ENCODE data around the gene VWA3B.
"Not testable (repeated sequence)": the region's sequence is repeated elsewhere in the genome, so short reads cannot be mapped to it uniquely, and the experiment has no call there.

Gene VWA3B

GRCh38 chr2:98102878-98103277, 15.9 kb downstream of the VWA3B start:
- Mint-ChIP-seq H3K36me3 (ENCODE audit: low read depth) (no peaks in the 10 kb centered on the region), H3K4me1 (ENCODE audit: low read depth) (no peaks in the 10 kb centered on the region), H3K9me3 (peaks cover 24% of the 10 kb centered on the region), H3K27me3 (ENCODE audit: low read depth) (peaks cover 6% of the 10 kb centered on the region), H3K4me3 (no peak overlapping the region), H3K27ac (no peak overlapping the region)

- peaks cover 21% of the 10 kb centered on the region for H3K27me3 Mint-ChIP-seq (ENCODE audit: low read depth)
- no peaks in the 10 kb centered on the region for H3K36me3 Mint-ChIP-seq (ENCODE audit: low read depth)
- H3K27ac Mint-ChIP-seq, result no peak overlapping the region
- H3K9me3 Mint-ChIP-seq, result peaks cover 24% of the 10 kb centered on the region
- no peaks in the 10 kb centered on the region for H3K4me1 Mint-ChIP-seq (ENCODE audit: low read depth)
- H3K4me3 Mint-ChIP-seq, result no peak overlapping the region
Measured at GRCh38 chr2:98108110-98108509, 21.1 kb downstream of the VWA3B start.

DNA sequence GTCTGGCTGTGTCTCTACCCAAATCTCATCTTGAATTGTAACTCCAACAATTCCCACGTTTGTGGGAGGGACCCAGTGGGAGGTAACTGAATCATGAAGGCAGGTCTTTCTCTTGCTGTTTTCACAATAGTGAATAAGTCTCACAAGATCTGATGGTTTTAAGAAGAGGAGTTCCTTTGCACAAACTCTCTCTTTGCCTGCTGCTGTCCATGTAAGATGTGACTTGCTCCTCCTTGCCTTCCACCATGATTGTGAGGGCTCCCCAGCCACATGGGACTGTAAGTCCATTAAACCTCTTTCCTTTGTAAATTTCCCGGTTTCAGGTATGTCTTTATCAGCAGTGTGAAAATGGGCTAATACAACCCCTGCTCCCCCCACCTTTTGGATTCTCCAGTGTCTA, 23.8 kb downstream of the VWA3B start:
- H3K27me3 Mint-ChIP-seq (ENCODE audit: low read depth), result peaks cover 33% of the 10 kb centered on the region
- no peaks in the 10 kb centered on the region for H3K4me1 Mint-ChIP-seq (ENCODE audit: low read depth)
- H3K36me3 Mint-ChIP-seq (ENCODE audit: low read depth), result no peaks in the 10 kb centered on the region
- H3K9me3 Mint-ChIP-seq, result peaks cover 15% of the 10 kb centered on the region
- no peak overlapping the region for H3K27ac Mint-ChIP-seq
- H3K4me3 Mint-ChIP-seq, result no peak overlapping the region

DNA sequence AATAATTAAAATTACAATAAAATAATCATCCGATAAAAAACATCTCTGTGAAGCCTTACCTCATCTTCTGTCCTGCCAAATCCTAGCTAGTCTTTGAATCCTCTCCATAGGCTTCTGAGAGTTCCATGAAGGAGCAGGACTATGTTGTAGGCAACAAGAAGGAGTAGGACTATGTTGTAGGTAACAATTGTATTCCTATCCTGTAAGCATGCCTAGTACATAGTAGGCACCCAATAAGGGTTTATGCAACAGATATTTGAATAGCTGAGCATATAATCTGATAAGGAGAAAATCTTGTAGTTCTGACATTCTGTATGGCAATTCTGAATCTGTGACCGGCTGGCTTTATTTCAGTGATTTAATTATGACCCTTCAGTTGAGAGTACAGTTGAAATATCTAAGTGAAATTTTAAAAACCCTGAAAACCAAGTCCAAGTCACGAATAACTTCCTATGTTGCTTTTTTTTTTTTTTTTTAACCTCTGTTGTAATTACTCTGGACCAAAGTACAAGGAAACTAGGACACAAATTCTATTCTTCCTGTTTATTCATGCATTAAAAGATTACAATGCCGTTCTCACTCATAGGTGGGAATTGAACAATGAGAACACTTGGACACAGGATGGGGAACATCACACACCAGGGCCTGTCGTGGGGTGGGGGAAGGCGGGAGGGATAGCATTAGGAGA, 27.8 kb downstream of the VWA3B start:
- Mint-ChIP-seq H3K27me3 (ENCODE audit: low read depth) (peaks cover 38% of the 10 kb centered on the region), H3K4me3 (no peak overlapping the region)

GRCh38 chr2:98118161-98118560, 31.2 kb downstream of the VWA3B start:
- H3K4me1 Mint-ChIP-seq (ENCODE audit: low read depth), result peaks cover under 1% of the 10 kb centered on the region
- no peaks in the 10 kb centered on the region for H3K36me3 Mint-ChIP-seq (ENCODE audit: low read depth)
- peaks cover 24% of the 10 kb centered on the region for H3K27me3 Mint-ChIP-seq (ENCODE audit: low read depth)
- H3K9me3 Mint-ChIP-seq, result peaks cover 4% of the 10 kb centered on the region
- no peak overlapping the region for H3K27ac Mint-ChIP-seq
- H3K4me3 Mint-ChIP-seq, result no peak overlapping the region

More for the DNA sequence above, 27.8 kb downstream of the VWA3B start:
- H3K27ac Mint-ChIP-seq, result no peak overlapping the region
- H3K9me3 Mint-ChIP-seq, result peaks cover 15% of the 10 kb centered on the region
- no peaks in the 10 kb centered on the region for H3K4me1 Mint-ChIP-seq (ENCODE audit: low read depth)
- no peaks in the 10 kb centered on the region for H3K36me3 Mint-ChIP-seq (ENCODE audit: low read depth)

GRCh38 chr2:98118852-98119251, 31.9 kb downstream of the VWA3B start:
- Mint-ChIP-seq H3K9me3 (peaks cover under 1% of the 10 kb centered on the region), H3K27ac (no peak overlapping the region), H3K4me3 (no peak overlapping the region), H3K4me1 (ENCODE audit: low read depth) (peaks cover 4% of the 10 kb centered on the region), H3K36me3 (ENCODE audit: low read depth) (no peaks in the 10 kb centered on the region), H3K27me3 (ENCODE audit: low read depth) (peaks cover 22% of the 10 kb centered on the region)

GRCh38 chr2:98121149-98121548, 34.2 kb downstream of the VWA3B start:
- peaks cover 20% of the 10 kb centered on the region for H3K27me3 Mint-ChIP-seq (ENCODE audit: low read depth)
- H3K9me3 Mint-ChIP-seq, result no peaks in the 10 kb centered on the region
- H3K36me3 Mint-ChIP-seq (ENCODE audit: low read depth), result no peaks in the 10 kb centered on the region
- H3K27ac Mint-ChIP-seq, result no peak overlapping the region
- no peak overlapping the region for H3K4me3 Mint-ChIP-seq
- peaks cover 4% of the 10 kb centered on the region for H3K4me1 Mint-ChIP-seq (ENCODE audit: low read depth)

GRCh38 chr2:98122524-98122923, 35.6 kb downstream of the VWA3B start:
- Mint-ChIP-seq H3K27me3 (ENCODE audit: low read depth) (peaks cover 20% of the 10 kb centered on the region), H3K9me3 (no peaks in the 10 kb centered on the region), H3K4me3 (no peak overlapping the region), H3K36me3 (ENCODE audit: low read depth) (no peaks in the 10 kb centered on the region), H3K4me1 (ENCODE audit: low read depth) (peaks cover 4% of the 10 kb centered on the region), H3K27ac (no peak overlapping the region)

DNA sequence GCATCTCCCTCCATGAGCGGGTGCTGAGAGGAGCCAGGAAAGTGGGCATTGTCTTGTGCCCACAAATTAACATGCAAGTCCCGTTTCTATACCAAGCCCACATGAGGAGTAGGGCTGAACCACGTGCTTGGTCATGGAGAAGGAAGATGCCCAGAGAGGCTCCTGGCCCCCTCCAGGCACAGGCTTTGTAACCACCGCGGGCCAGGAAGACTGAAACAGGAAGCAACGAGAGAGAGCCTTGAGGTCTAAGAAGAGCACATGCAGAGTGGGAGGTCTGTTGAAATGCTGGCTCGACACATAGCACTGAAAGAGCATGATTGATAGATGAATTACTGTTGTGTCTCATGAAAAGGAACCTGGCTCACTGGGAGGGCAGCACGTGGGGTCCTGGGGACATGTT, 36.3 kb downstream of the VWA3B start:
- Mint-ChIP-seq H3K9me3 (no peaks in the 10 kb centered on the region), H3K27ac (no peak overlapping the region), H3K4me1 (ENCODE audit: low read depth) (peaks cover 4% of the 10 kb centered on the region), H3K36me3 (ENCODE audit: low read depth) (no peaks in the 10 kb centered on the region), H3K4me3 (no peak overlapping the region), H3K27me3 (ENCODE audit: low read depth) (peaks cover 20% of the 10 kb centered on the region)

DNA sequence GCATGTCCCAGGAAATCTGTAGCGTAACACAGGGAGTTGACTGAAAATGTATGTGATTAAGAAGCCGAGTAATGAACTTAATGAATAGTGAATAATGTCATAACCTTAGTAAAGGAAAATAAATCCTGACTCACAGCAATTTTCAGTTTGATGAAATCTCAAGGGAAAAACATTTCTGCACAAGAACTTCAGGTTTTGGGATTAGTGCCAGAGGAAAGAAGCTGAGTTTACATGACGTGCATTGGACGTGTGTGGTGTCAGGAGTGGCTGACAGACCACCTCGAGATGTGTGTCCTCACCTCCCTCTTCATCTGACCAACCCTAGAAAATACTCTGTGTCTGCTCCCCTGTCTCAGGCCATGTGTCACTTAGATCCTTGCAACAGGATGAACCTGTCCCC, 39.1 kb downstream of the VWA3B start:
- Mint-ChIP-seq H3K27me3 (ENCODE audit: low read depth) (peaks cover 14% of the 10 kb centered on the region), H3K36me3 (ENCODE audit: low read depth) (no peaks in the 10 kb centered on the region), H3K9me3 (no peaks in the 10 kb centered on the region), H3K4me1 (ENCODE audit: low read depth) (peaks cover 4% of the 10 kb centered on the region), H3K4me3 (no peak overlapping the region), H3K27ac (no peak overlapping the region)

GRCh38 chr2:98127229-98127989, 40.4 kb downstream of the VWA3B start:
- H3K27me3 Mint-ChIP-seq (ENCODE audit: low read depth), result peaks cover 14% of the 10 kb centered on the region
- H3K36me3 Mint-ChIP-seq (ENCODE audit: low read depth), result no peaks in the 10 kb centered on the region

DNA sequence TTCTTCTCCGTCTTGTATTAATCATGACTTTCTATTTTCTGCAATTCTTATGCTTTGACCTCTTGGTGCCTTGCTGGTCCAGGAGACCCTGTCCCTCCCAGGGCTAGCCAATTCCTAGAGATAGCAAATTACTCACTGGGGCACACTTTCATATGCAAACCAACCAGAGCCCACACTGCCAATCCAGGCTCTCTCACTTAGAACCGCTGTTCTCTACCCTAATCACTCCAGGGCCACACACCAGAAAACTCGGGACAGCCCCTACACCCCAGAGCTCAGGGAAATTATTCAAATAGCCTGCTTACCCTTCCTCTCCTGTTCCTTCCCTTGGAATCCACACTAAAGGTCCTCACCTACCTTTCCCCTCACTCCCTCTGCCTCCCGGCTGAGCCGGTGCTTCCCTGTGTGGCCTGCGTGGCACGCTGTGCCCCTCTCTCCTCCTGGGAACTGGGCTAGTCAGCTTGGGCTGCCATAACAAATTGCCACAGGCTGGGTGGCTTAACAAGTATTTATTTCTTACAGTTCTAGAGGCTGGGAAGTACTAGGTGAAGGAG, 41.7 kb downstream of the VWA3B start:
- Mint-ChIP-seq H3K27ac (no peak overlapping the region), H3K4me3 (no peak overlapping the region), H3K36me3 (ENCODE audit: low read depth) (no peaks in the 10 kb centered on the region), H3K9me3 (no peaks in the 10 kb centered on the region), H3K4me1 (ENCODE audit: low read depth) (peaks cover 2% of the 10 kb centered on the region), H3K27me3 (ENCODE audit: low read depth) (peaks cover 10% of the 10 kb centered on the region)

More at GRCh38 chr2:98127229-98127989, 40.4 kb downstream of the VWA3B start:
- no peaks in the 10 kb centered on the region for H3K9me3 Mint-ChIP-seq
- H3K4me3 Mint-ChIP-seq, result no peak overlapping the region
- H3K27ac Mint-ChIP-seq, result no peak overlapping the region
- H3K4me1 Mint-ChIP-seq (ENCODE audit: low read depth), result peaks cover 4% of the 10 kb centered on the region

- not testable (repeated sequence) for H3K9me3 Mint-ChIP-seq; H3K27me3 Mint-ChIP-seq (ENCODE audit: low read depth); H3K36me3 Mint-ChIP-seq (ENCODE audit: low read depth); H3K27ac Mint-ChIP-seq; H3K4me3 Mint-ChIP-seq
- H3K4me1 Mint-ChIP-seq (ENCODE audit: low read depth), result peaks cover 16% of the 10 kb centered on the region
Measured at GRCh38 chr2:98130073-98130472, 43.1 kb downstream of the VWA3B start.

DNA sequence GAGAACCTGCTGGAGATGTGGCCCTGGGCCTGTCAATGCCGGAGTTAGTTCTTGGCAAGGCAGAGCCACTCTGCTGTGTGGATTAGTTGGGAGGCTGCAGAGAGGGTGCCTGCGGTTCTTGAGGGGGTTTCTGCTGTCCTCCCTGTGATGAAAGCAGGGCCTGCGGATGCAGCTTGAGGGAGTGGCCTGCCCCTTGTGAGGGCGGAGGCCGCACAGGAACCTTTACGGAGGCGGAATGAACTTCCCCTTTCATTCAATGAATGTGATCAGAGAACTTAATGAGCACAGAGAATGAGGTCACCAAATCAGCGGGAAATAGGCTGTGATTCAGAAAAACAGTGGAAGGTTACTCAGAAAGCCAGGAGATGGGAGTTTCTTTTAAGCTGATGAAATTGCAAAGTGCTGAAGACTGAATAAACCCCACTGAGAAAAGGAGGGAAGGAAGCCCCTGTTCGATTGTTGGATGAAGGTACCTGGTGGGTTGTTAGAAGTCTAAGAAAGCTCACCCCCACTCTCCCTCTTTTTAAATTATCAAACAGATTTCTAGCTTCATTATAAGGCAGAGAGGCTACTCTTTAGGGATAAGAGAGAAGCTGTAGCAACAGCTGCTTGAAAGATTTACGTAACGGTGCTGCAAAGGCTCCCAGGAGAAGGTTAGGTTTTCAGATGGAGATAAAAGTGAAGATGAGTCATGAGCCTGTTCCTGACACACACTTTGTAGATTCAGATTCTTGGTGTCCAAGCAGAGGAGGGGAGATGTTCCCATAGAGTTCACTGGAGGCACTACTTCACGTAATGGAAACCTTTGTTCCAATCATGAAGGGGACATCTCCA, 47.4 kb downstream of the VWA3B start:
- peaks cover 16% of the 10 kb centered on the region for H3K4me1 Mint-ChIP-seq (ENCODE audit: low read depth)
- H3K36me3 Mint-ChIP-seq (ENCODE audit: low read depth), result peaks cover 2% of the 10 kb centered on the region
- no peaks in the 10 kb centered on the region for H3K27me3 Mint-ChIP-seq (ENCODE audit: low read depth)
- H3K4me3 Mint-ChIP-seq, result no peak overlapping the region
- no peak overlapping the region for H3K27ac Mint-ChIP-seq
- H3K9me3 Mint-ChIP-seq, result no peaks in the 10 kb centered on the region
